H9 (cell line): ENCODE results near the gene PPARG. TPM values are rescaled to one million over a fixed set of nuclear protein-coding genes. Genes with fewer than 3 reads are reported as not detected.

ENCODE experiments used
- DNase-seq: peaks from one replicate; pipeline ENCODE4 v3.0.0-alpha.2; 2017
- H2AFZ ChIP-seq: one replicate; pipeline ENCODE4 v1.6.1; 2013; ENCODE audit warnings: mild to moderate bottlenecking, low read length, control low read depth, moderate library complexity
- H2AK5ac ChIP-seq: 2 replicates; pipeline ENCODE4 v1.6.1; 2013; ENCODE audit warnings: low read length, control low read depth, mixed read lengths; ENCODE audit not compliant: insufficient read length
- H2BK120ac ChIP-seq: one replicate; pipeline ENCODE4 v1.6.1; 2013; ENCODE audit warnings: low read depth, mild to moderate bottlenecking, low read length, control low read depth, inconsistent platforms; ENCODE audit not compliant: poor library complexity, severe bottlenecking
- H2BK12ac ChIP-seq: 2 replicates; pipeline ENCODE4 v1.6.1; 2013; ENCODE audit warnings: low read length, control low read depth, mixed read lengths, low read depth; ENCODE audit not compliant: insufficient read length
- H2BK15ac ChIP-seq: 2 replicates; pipeline ENCODE4 v1.6.1; 2013; ENCODE audit warnings: low read depth, low read length, control low read depth
- H2BK20ac ChIP-seq: one replicate; pipeline ENCODE4 v1.6.1; 2013; ENCODE audit warnings: low read depth, mild to moderate bottlenecking, low read length, control low read depth, inconsistent platforms; ENCODE audit not compliant: poor library complexity, severe bottlenecking
- H2BK5ac ChIP-seq: 2 replicates; pipeline ENCODE4 v1.6.1; 2013; ENCODE audit warnings: low read length, control low read depth, mixed read lengths; ENCODE audit not compliant: insufficient read length
- H3K14ac ChIP-seq: 2 replicates; pipeline ENCODE4 v1.6.1; 2013; ENCODE audit warnings: low read length, control low read depth; ENCODE audit not compliant: insufficient read depth
- H3K18ac ChIP-seq: 2 replicates; pipeline ENCODE4 v1.6.1; 2013; ENCODE audit warnings: low read depth, mild to moderate bottlenecking, mixed read lengths, low read length, control low read depth; ENCODE audit not compliant: insufficient read length
- H3K23ac ChIP-seq: 2 replicates; pipeline ENCODE4 v1.6.1; 2013; ENCODE audit warnings: low read length, control low read depth, mixed read lengths, low read depth; ENCODE audit not compliant: insufficient read length
- H3K23me2 ChIP-seq: 2 replicates; pipeline ENCODE4 v1.6.1; 2013; ENCODE audit warnings: low read depth, mild to moderate bottlenecking, mixed read lengths, low read length, control low read depth; ENCODE audit not compliant: insufficient read length, poor library complexity, severe bottlenecking
- H3K27ac ChIP-seq: 2 replicates; pipeline ENCODE4 v1.5.1; 2013; ENCODE audit warnings: low read length, control low read depth, mixed read lengths, low read depth; ENCODE audit not compliant: insufficient read length
- H3K27me3 ChIP-seq: 2 replicates; pipeline ENCODE4 v1.6.1; 2013; ENCODE audit warnings: low read length, control low read depth, inconsistent platforms; ENCODE audit not compliant: insufficient read depth
- H3K4ac ChIP-seq: 2 replicates; pipeline ENCODE4 v1.6.1; 2013; ENCODE audit warnings: low read depth, mild to moderate bottlenecking, control low read depth, inconsistent platforms, low read length, moderate library complexity
- H3K4me1 ChIP-seq: 2 replicates; pipeline ENCODE4 v1.6.1; 2013; ENCODE audit warnings: low read length, control low read depth, inconsistent platforms; ENCODE audit not compliant: insufficient read depth
- H3K4me2 ChIP-seq: 2 replicates; pipeline ENCODE4 v1.6.1; 2013; ENCODE audit warnings: low read length, control low read depth, mixed read lengths; ENCODE audit not compliant: insufficient read length, insufficient read depth
- H3K56ac ChIP-seq: 2 replicates; pipeline ENCODE4 v1.6.1; 2013; ENCODE audit warnings: low read depth, mild to moderate bottlenecking, mixed read lengths, low read length, control low read depth; ENCODE audit not compliant: insufficient read length
- H3K79me1 ChIP-seq: 2 replicates; pipeline ENCODE4 v1.6.1; 2013; ENCODE audit warnings: low read depth, mild to moderate bottlenecking, moderate library complexity, low read length, control low read depth, inconsistent platforms; ENCODE audit not compliant: insufficient read depth, poor library complexity, severe bottlenecking
- H3K79me2 ChIP-seq: 2 replicates; pipeline ENCODE4 v1.6.1; 2013; ENCODE audit warnings: low read length, control low read depth, inconsistent platforms; ENCODE audit not compliant: insufficient read depth
- H3K9ac ChIP-seq: 2 replicates; pipeline ENCODE4 v1.6.1; 2013; ENCODE audit warnings: low read length, control low read depth, mixed read lengths; ENCODE audit not compliant: insufficient read length; ENCODE audit errors: extremely low read depth
- H3K9me3 ChIP-seq: one replicate; pipeline ENCODE4 v1.6.1; 2013; ENCODE audit warnings: low read depth, low read length, inconsistent platforms; ENCODE audit not compliant: control insufficient read depth
- H3T11ph ChIP-seq: one replicate; pipeline ENCODE4 v1.6.1; 2013; ENCODE audit warnings: mild to moderate bottlenecking, low read length, control low read depth, inconsistent platforms
- H4K20me1 ChIP-seq: one replicate; pipeline ENCODE4 v1.6.1; 2013; ENCODE audit not compliant: control insufficient read depth, insufficient read length, insufficient read depth
- H4K5ac ChIP-seq: 2 replicates; pipeline ENCODE4 v1.6.1; 2013; ENCODE audit warnings: low read depth, mild to moderate bottlenecking, mixed read lengths, low read length, control low read depth; ENCODE audit not compliant: insufficient read length
- H4K8ac ChIP-seq: replicated peaks from 2 replicates; pipeline ENCODE4 v1.6.1; 2013; ENCODE audit warnings: low read length, control low read depth, mixed read lengths, low read depth; ENCODE audit not compliant: insufficient read length
- H4K91ac ChIP-seq: 2 replicates; pipeline ENCODE4 v1.6.1; 2013; ENCODE audit warnings: low read depth, mild to moderate bottlenecking, moderate library complexity, mixed read lengths, low read length, control low read depth; ENCODE audit not compliant: insufficient read length
- H3K27ac Mint-ChIP-seq, 3 experiments: 2 replicates in 2 of 3; 3 replicates in 1 of 3; pipeline ENCODE4 v1.8.0; 2020 to 2021; ENCODE audit warnings: mixed read lengths in 3 of 3, mild to moderate bottlenecking in 1 of 3, moderate library complexity in 1 of 3
- H3K27me3 Mint-ChIP-seq: 2 replicates; pipeline ENCODE4 v1.8.0; 2021; ENCODE audit warnings: low read depth, mild to moderate bottlenecking, moderate library complexity, mixed read lengths
- H3K36me3 Mint-ChIP-seq, 3 experiments: 2 replicates in 2 of 3; 3 replicates in 1 of 3; pipeline ENCODE4 v1.8.0; 2020 to 2021; ENCODE audit warnings: low read depth in 3 of 3, mixed read lengths in 3 of 3; ENCODE audit not compliant: insufficient read depth in 1 of 3
- H3K4me1 Mint-ChIP-seq, 2 experiments: 2 replicates each; pipeline ENCODE4 v1.8.0; 2020; ENCODE audit warnings: mixed read lengths in 2 of 2
- H3K4me3 Mint-ChIP-seq, 2 experiments: 2 replicates in 1 of 2; 3 replicates in 1 of 2; pipeline ENCODE4 v1.8.0; 2020 to 2021; ENCODE audit warnings: mild to moderate bottlenecking in 2 of 2, mixed read lengths in 2 of 2, moderate library complexity in 1 of 2
- H3K9me3 Mint-ChIP-seq, 2 experiments: 2 replicates in 1 of 2; 3 replicates in 1 of 2; pipeline ENCODE4 v1.8.0; 2020; ENCODE audit warnings: mild to moderate bottlenecking in 2 of 2, mixed read lengths in 2 of 2, moderate library complexity in 1 of 2
- WGBS: extraction: QIAGEN DNeasy Blood & Tissue Kit; methylation state at CpG from one replicate; pipeline ENCODE4 v1.1.7; 2013; ENCODE audit warnings: missing lambda C conversion rate, low lambda C conversion rate, mixed read lengths; ENCODE audit not compliant: insufficient read length; ENCODE audit errors: extremely low coverage; 5-methylcytosine and 5-hydroxymethylcytosine counted together
- total RNA-seq: library from RNA; stranded (reverse); gene quantifications from 2 replicates; pipeline ENCODE4 v1.2.1, GENCODE V29; 2021
- TF ChIP-seq, protein P1 (sequence below): fragments of 200-600 bp; sonication (generic); conservative IDR thresholded peaks from 3 replicates; pipeline ENCODE4 v1.8.0; 2021; ENCODE audit warnings: antibody characterized with exemption, mild to moderate bottlenecking

PPARG gene
- total RNA-seq, 1 experiment from 2014 or later = 0.42 TPM

DNA sequence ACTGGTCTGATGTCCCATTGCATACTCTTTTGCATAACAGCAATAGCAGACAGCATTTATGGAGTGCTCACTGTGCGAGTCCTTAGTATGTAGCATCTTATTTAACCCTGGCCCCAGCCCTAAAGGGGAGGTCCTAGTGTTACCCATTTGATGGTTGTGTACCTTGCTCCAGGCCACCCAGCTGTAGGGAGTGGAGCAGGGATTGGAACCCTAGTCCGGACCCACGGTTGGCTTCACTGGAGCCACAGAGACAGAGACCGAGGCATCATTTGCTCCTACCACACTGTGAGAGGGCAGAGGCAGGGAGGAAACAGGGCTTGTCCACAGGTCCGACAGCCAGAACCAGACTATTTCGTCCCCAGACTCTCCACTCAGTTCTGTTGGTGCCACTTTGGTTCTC lies 179.4 kb downstream of the PPARG start:
- Mint-ChIP-seq H3K27ac (peak overlapping the region in 1 of 3 experiments; percentile 45; a peak in 1 of 7 replicates), H3K36me3 (no peaks in the 10 kb centered on the region), H3K27me3 (no peaks in the 10 kb centered on the region; the same call in 1 of the 2 replicates), H3K9me3 (peaks cover 0 to 2% of the 10 kb centered on the region in 2 experiments; a peak in 1 of 5 replicates), H3K4me3 (no peak overlapping the region), H3K4me1 (peaks cover 13 to 18% of the 10 kb centered on the region in 2 experiments)
- Histone ChIP-seq H2AFZ (no peak overlapping the region), H3K79me1 (no peaks in the 10 kb centered on the region), H3K27ac (no peak overlapping the region), H3K9ac (no peak overlapping the region), H3K4me1 (no peaks in the 10 kb centered on the region), H2BK20ac (no peak overlapping the region), H3K14ac (no peak overlapping the region), H2BK15ac (no peak overlapping the region), H3K56ac (no peak overlapping the region), H3K9me3 (no peaks in the 10 kb centered on the region), H3K4ac (no peak overlapping the region), H4K8ac (no peak overlapping the region), H3K23ac (no peak overlapping the region), H4K20me1 (no peaks in the 10 kb centered on the region), H2BK12ac (no peak overlapping the region), H2AK5ac (no peak overlapping the region), H3K27me3 (no peaks in the 10 kb centered on the region), H3K23me2 (no peaks in the 10 kb centered on the region), H3K79me2 (no peaks in the 10 kb centered on the region), H2BK5ac (no peak overlapping the region), H3K18ac (no peak overlapping the region), H3K4me2 (no peak overlapping the region), H3T11ph (no peak overlapping the region), H4K5ac (no peak overlapping the region), H2BK120ac (no peak overlapping the region), H4K91ac (no peak overlapping the region)
- TF ChIP-seq, protein P1, sequence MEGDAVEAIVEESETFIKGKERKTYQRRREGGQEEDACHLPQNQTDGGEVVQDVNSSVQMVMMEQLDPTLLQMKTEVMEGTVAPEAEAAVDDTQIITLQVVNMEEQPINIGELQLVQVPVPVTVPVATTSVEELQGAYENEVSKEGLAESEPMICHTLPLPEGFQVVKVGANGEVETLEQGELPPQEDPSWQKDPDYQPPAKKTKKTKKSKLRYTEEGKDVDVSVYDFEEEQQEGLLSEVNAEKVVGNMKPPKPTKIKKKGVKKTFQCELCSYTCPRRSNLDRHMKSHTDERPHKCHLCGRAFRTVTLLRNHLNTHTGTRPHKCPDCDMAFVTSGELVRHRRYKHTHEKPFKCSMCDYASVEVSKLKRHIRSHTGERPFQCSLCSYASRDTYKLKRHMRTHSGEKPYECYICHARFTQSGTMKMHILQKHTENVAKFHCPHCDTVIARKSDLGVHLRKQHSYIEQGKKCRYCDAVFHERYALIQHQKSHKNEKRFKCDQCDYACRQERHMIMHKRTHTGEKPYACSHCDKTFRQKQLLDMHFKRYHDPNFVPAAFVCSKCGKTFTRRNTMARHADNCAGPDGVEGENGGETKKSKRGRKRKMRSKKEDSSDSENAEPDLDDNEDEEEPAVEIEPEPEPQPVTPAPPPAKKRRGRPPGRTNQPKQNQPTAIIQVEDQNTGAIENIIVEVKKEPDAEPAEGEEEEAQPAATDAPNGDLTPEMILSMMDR = no peak
- WGBS = no CpG with 5 or more reads among the region's 6 CpGs
- no peak for DNase-seq
